Sigmoid colon (tissue), 7 donors: ENCODE results near the gene GNS. TPM values are rescaled to one million over a fixed set of nuclear protein-coding genes. Genes with fewer than 3 reads are reported as not detected.

Experiments used
- DNase-seq: peaks from one replicate; pipeline ENCODE4 v3.0.0-alpha.2; 2019
- H3K27ac ChIP-seq, 4 donors: fragments of 200-600 bp; sonication (generic); one replicate each; pipeline ENCODE4 v1.5.1; 2016 to 2019; ENCODE audit warnings: mild to moderate bottlenecking in 1 of 4
- H3K27me3 ChIP-seq, 3 donors: fragments of 200-600 bp; sonication (generic); one replicate each; pipeline ENCODE4 v1.5.1; 2019; ENCODE audit warnings: mild to moderate bottlenecking in 1 of 3
- H3K36me3 ChIP-seq, 4 donors: fragments of 200-600 bp; sonication (generic); one replicate each; pipeline ENCODE4 v1.5.1; 2016 to 2019
- H3K4me1 ChIP-seq, 4 donors: fragments of 200-600 bp; sonication (generic); one replicate each; pipeline ENCODE4 v1.5.1; 2017 to 2019
- H3K4me3 ChIP-seq, 4 donors: fragments of 200-600 bp; sonication (generic); one replicate each; pipeline ENCODE4 v1.5.1; 2017 to 2019; ENCODE audit warnings: mild to moderate bottlenecking in 2 of 4, moderate library complexity in 1 of 4
- H3K9me3 ChIP-seq, 4 donors: fragments of 200-600 bp in 3 of 4; sonication (generic) in 3 of 4; one replicate each; pipeline versions ENCODE4 v1.5.1 to v1.6.1; 2013 to 2019
- CTCF ChIP-seq, 4 experiments: fragments of 450-650 bp in 3 of 4; fragments of 200-600 bp in 1 of 4; IDR thresholded peaks; one replicate each; pipeline ENCODE4 v1.5.1; 2016 to 2019; ENCODE audit warnings: antibody characterized with exemption in 4 of 4, mild to moderate bottlenecking in 3 of 4, moderate library complexity in 2 of 4
- EP300 ChIP-seq, 4 donors: sonication (generic); formaldehyde crosslinking; IDR thresholded peaks; one replicate each; pipeline ENCODE4 v1.6.1; 2017; ENCODE audit warnings: antibody characterized with exemption in 4 of 4
- POLR2A ChIP-seq, 2 donors: fragments of 450-650 bp; IDR thresholded peaks; one replicate each; pipeline ENCODE4 v1.6.1; 2016; ENCODE audit warnings: antibody characterized with exemption in 2 of 2, mild to moderate bottlenecking in 2 of 2, moderate library complexity in 2 of 2
- POLR2AphosphoS5 ChIP-seq, 4 donors: sonication (generic); formaldehyde crosslinking; IDR thresholded peaks; one replicate each; pipeline ENCODE4 v1.6.1; 2017; ENCODE audit warnings: antibody characterized with exemption in 4 of 4
- WGBS, 2 donors: extraction: QIAGEN DNeasy Blood & Tissue Kit; methylation state at CpG; one replicate each; pipeline ENCODE4 v1.1.7; 2013; 5-methylcytosine and 5-hydroxymethylcytosine counted together
- intact Hi-C: fragments of 100-400 bp; cut with DNase I; formaldehyde crosslinking; loops from one replicate; pipeline ENCODE4 v1.15.1; 2023
- polyA plus RNA-seq, 3 donors: library from polyadenylated mRNA; stranded (reverse); fragments of 200-250 nt; gene quantifications; one replicate each; pipeline ENCODE4 v1.2.3, GENCODE V29; 2013
- total RNA-seq, 4 donors: library from RNA; depleted of rRNA; stranded (reverse); fragments of >200 nt; gene quantifications; one replicate each; pipeline ENCODE4 v1.1.0, GENCODE V29; 2016
- donor health status: healthy with polysubstance abuse.
- donor health status: Bipolar disorder and iron deficiency.
- donor health status: healthy.

Gene GNS
- total and polyA plus RNA-seq, 7 donors, result 4.2 to 73.0 (median 65.3) TPM

DNA sequence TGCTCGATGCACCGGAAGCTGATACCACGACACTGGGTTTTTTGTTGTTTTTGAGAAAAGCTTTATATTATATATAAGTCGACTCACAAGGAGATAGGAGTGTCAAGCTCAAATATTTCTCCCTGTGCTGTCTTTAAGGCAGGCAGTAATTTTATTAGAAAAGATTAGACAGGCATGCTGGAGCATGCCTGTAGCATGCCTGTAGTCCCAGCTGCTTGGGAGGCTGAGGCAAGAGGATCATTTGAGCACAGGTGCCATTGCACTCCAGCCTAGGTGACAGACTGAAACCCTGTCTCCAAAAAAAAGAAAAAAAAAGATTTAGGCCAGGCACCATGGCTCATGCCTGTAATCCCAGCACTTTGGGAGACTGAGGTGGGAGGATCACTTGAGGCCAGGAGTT, 51.8 kb downstream of the GNS start:
- no peak overlapping the region for H3K27ac ChIP-seq
- H3K27me3 ChIP-seq, result no peaks in the 10 kb centered on the region
- peaks cover 0 to 5% (median 2%) of the 10 kb centered on the region in 4 donors for H3K4me1 ChIP-seq
- TF ChIP-seq POLR2A (IDR thresholded peaks at IDR 0.05) (no peak), EP300 (IDR thresholded peaks at IDR 0.05) (no peak), CTCF (IDR thresholded peaks at IDR 0.05) (no peak), POLR2AphosphoS5 (IDR thresholded peaks at IDR 0.05) (no peak)
- H3K36me3 ChIP-seq, result no peaks in the 10 kb centered on the region
- intact Hi-C loops, result no loop called here
- no peaks in the 10 kb centered on the region for H3K9me3 ChIP-seq
- 91 to 98% methylated on average over 4 of the region's 4 CpGs for WGBS, 2 donors
- DNase-seq, result no peak
- no peak overlapping the region for H3K4me3 ChIP-seq

DNA sequence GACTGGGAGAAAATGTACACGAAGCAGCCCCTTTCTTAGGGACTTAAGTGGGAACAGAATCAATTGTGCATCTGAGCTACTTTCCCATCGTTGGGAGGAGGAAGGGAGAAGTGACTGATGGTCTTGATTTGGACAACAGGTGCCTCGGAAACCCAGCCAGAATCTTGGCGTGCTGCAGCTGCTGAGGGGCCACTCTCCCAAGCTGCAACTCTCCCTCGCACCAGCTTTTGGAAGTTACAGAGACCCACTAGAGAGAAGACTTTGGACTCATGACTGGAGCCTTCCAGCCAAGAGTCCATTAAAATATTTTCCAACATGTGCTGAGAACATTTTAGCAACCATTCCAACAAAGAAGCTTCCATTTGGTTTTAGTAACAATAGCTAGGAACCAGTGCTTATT, 52.3 kb downstream of the GNS start:
- intact Hi-C loops, result no loop called here
- Histone ChIP-seq H3K27me3 (no peaks in the 10 kb centered on the region), H3K36me3 (no peaks in the 10 kb centered on the region), H3K4me1 (peaks cover 0 to 5% (median 2%) of the 10 kb centered on the region in 4 donors), H3K9me3 (no peaks in the 10 kb centered on the region), H3K27ac (no peak overlapping the region), H3K4me3 (no peak overlapping the region)
- 86 to 90% methylated on average over 5 of the region's 5 CpGs for WGBS, 2 donors
- TF ChIP-seq POLR2AphosphoS5 (IDR thresholded peaks at IDR 0.05), result no peak
- TF ChIP-seq CTCF (IDR thresholded peaks at IDR 0.05), result no peak
- no peak for TF ChIP-seq EP300 (IDR thresholded peaks at IDR 0.05)
- DNase-seq, result no peak

- TF ChIP-seq POLR2AphosphoS5 (IDR thresholded peaks at IDR 0.05), result no peak
- TF ChIP-seq POLR2A (IDR thresholded peaks at IDR 0.05), result no peak
- no peak for TF ChIP-seq CTCF (IDR thresholded peaks at IDR 0.05)
- TF ChIP-seq EP300 (IDR thresholded peaks at IDR 0.05), result no peak
- H3K9me3 ChIP-seq, result no peaks in the 10 kb centered on the region
- intact Hi-C loops, result no loop called here
- H3K4me1 ChIP-seq, result peaks cover 0 to 10% (median 5%) of the 10 kb centered on the region in 4 donors
- H3K27ac ChIP-seq, result no peak overlapping the region
- no peaks in the 10 kb centered on the region for H3K27me3 ChIP-seq
- 56 to 69% methylated on average over 3 of the region's 3 CpGs for WGBS, 2 donors
- no peak overlapping the region for H3K4me3 ChIP-seq
- H3K36me3 ChIP-seq, result no peaks in the 10 kb centered on the region
- no peak for DNase-seq
These were observed 52.9 kb downstream of the GNS start for GRCh38 chr12:64706306-64706705.

DNA sequence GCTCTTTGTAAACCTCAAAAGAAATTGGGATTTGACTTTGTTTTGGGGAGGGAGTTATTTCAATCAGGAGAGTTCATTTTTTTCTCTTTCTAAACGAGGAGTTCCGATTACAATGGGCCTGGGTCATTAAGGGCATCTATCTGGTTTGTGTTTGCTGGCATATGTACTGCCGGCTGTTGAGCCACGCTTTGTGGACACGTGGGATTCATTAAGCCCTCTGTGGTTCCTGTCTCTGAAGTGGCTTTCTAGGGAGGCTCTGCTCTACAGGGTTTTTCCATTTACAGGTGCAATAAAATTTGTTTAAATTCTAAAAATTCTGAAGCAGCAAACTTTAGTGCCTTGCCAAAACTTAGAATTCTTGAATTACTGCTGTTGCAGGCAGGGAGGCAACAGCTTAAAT, 57.9 kb downstream of the GNS start:
- Histone ChIP-seq H3K9me3 (no peaks in the 10 kb centered on the region), H3K36me3 (peaks cover 0 to 16% (median 0%) of the 10 kb centered on the region in 4 donors), H3K4me1 (peaks cover 0 to 20% (median 12%) of the 10 kb centered on the region in 4 donors), H3K27ac (peak overlapping the region in 2 of 4 donors; percentile 5 to 12), H3K27me3 (no peaks in the 10 kb centered on the region), H3K4me3 (no peak overlapping the region)
- no peak for DNase-seq
- TF ChIP-seq POLR2AphosphoS5 (IDR thresholded peaks at IDR 0.05), result no peak
- no peak for TF ChIP-seq POLR2A (IDR thresholded peaks at IDR 0.05)
- intact Hi-C loops, result no loop called here
- WGBS, 2 donors, result 50 to 75% methylated on average over 5 of the region's 5 CpGs

GRCh38 chr12:64700532-64700931, 58.7 kb downstream of the GNS start:
- intact Hi-C loops, result no loop called here
- H3K36me3 ChIP-seq, result peaks cover 0 to 17% (median 2%) of the 10 kb centered on the region in 4 donors
- H3K27me3 ChIP-seq, result no peaks in the 10 kb centered on the region
- H3K27ac ChIP-seq, result peak overlapping the region in 2 of 4 donors; percentile 5 to 12
- 80 to 96% methylated on average over 1 of the region's 1 CpG for WGBS, 2 donors
- no peak for DNase-seq
- H3K4me1 ChIP-seq, result peaks cover 0 to 26% (median 18%) of the 10 kb centered on the region in 4 donors
- no peak overlapping the region for H3K4me3 ChIP-seq
- TF ChIP-seq POLR2AphosphoS5 (IDR thresholded peaks at IDR 0.05), result no peak
- TF ChIP-seq CTCF (IDR thresholded peaks at IDR 0.05), result no peak
- no peak for TF ChIP-seq EP300 (IDR thresholded peaks at IDR 0.05)
- no peak for TF ChIP-seq POLR2A (IDR thresholded peaks at IDR 0.05)
- H3K9me3 ChIP-seq, result no peaks in the 10 kb centered on the region
